GM21423 (cell line): ENCODE results near the gene HDGF.
A peak's percentile ranks its signal among the peaks of the same experiment; 100 is the strongest.
"Not testable (repeated sequence)": the region's sequence is repeated elsewhere in the genome, so short reads cannot be mapped to it uniquely, and the experiment has no call there.

ENCODE experiments used
- ATAC-seq: cut with Tn5 transposase; IDR thresholded peaks from one replicate; pipeline ENCODE4 v1.9.1; 2021; ENCODE audit warnings: mild to moderate bottlenecking, moderate library complexity; ENCODE audit not compliant: unreplicated experiment

Gene HDGF

GRCh38 chr1:156767101-156767878 lies 15.8 kb upstream of the HDGF start, which contains the start of gene PRCC:
Gene PRCC, plus strand, starts transcription at chr1:156767535. Its CDS starts 237 bp downstream, at chr1:156767772.
- peak; percentile 90 for ATAC-seq

GRCh38 chr1:156766298-156767100 lies 15.0 kb upstream of the HDGF start:
- ATAC-seq: peak; percentile 6

- no peak for ATAC-seq
These were observed 14.2 kb upstream of the HDGF start for GRCh38 chr1:156765666-156766065.

- not testable (repeated sequence) for ATAC-seq
These were observed 13.7 kb upstream of the HDGF start for GRCh38 chr1:156765136-156765535.

DNA sequence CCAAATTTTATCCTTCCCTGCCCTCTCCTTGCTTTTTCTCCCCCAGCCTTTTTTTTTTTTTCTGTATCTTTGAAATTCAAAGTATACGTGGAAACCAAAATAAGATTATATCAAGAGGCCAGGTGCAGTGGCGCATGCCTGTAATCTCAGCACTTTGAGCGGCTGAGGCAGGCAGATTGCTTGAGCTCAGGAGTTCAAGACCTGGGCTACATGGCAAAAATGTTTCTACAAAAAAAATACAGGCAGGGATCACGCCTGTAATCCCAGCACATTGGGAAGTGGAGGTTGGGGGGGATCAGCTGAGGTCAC lies 9.3 kb upstream of the HDGF start:
- no peak for ATAC-seq

DNA sequence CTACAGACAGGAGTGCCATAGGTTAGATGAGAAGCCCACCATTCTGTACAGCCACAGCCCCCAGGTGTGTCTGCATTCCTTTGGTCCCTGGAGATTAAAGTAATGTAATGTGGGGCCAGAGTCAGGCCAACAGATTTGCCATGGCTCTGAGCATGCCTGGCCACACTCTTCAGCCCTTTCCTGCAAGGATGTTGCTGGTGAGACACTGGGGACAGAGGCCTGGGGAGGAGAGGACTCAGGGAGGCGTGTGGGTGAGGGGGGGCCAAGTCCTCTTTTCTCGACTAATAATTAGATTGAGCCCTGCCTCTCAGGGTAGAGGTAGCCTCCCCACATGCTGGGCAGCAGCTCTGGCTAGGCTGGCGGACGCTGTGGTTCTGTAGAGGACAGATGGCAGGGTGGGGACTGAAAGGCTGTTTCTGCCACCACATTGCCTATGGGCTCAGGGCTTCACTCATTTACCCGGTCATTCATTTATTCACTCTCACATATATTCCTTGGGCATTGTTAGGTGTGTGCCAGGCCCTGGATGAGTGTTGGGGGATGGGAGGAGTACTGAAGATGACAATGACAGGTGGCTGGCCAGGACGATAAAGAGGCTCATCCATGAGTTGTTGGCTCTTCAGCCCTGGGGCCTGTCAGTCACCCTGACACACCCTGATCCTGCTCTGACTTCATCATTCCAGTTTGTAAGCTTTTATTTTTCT lies 8.8 kb upstream of the HDGF start:
- ATAC-seq: no peak

DNA sequence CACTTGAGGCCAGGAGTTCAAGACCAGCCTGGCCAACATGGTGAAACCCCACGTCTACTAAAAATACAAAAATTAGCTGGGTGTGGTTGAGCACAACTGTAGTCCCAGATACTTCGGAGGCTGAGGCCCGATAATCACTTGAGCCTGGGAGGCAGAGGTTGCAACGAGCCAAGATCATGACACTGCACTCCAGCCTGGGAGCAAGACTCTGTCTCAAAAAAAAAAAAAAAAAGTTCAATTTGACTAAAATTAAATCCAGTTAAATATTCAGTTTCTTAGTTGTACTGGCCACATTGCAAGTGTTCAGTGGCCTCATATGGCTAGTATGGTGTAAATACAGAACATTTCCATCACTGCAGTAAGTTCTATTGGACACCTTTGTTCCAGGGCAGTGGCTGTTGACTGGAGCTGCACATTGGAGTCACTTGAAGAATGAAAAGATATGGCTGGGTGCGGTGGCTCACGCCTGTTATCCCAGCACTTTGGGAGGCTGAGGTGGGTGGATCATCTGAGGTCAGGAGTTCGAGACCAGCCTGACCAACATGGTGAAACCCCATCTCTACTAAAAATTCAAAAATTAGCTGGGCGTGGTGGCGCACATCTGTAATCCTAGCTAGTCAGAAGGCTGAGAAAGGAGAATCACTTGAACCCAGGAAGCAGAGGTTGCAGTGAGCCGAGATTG lies 6.2 kb upstream of the HDGF start:
- not testable (repeated sequence) for ATAC-seq

DNA sequence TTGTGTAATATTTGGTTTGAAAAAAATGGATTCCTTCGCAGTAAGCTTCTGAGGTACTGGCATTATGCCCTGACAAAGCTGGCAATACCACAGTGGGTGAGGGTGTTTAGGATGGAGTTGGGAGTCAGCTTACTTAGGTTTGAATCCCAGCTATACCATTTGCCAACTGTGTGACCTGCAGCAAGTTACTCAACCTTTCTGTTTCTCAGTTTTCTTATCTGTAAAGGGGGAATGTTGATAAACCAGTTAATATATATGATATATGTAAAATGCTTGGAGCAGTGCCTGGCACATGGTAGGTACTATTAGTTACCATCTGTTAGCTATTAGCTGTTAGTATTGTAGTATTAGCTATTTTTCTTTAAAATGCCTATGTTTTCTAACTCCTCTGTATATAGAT lies 4.9 kb upstream of the HDGF start:
- ATAC-seq: no peak

- ATAC-seq: no peak
These were observed 4.1 kb upstream of the HDGF start for GRCh38 chr1:156755527-156755950.

DNA sequence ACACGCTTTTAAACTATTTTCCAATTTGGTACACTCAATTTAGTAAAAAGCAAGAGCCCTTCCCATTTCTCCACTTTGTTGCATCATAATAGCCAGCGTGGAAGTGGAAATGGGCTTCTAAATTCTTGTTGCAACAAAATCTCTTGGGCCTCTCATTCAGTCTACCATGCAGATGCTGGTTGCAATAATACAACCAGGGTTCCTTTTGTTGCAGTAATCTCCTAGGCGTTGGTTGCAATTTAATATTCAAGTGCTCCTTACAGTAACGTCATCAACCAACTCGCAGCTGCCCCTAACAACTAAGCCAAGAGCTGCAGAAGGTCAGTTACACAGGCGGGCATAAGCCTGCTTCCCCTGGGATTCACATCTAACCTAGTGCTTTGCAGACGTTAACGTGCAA lies 2.7 kb upstream of the HDGF start:
- no peak for ATAC-seq

- ATAC-seq: no peak
These were observed 1.5 kb upstream of the HDGF start for GRCh38 chr1:156752843-156753482.

DNA sequence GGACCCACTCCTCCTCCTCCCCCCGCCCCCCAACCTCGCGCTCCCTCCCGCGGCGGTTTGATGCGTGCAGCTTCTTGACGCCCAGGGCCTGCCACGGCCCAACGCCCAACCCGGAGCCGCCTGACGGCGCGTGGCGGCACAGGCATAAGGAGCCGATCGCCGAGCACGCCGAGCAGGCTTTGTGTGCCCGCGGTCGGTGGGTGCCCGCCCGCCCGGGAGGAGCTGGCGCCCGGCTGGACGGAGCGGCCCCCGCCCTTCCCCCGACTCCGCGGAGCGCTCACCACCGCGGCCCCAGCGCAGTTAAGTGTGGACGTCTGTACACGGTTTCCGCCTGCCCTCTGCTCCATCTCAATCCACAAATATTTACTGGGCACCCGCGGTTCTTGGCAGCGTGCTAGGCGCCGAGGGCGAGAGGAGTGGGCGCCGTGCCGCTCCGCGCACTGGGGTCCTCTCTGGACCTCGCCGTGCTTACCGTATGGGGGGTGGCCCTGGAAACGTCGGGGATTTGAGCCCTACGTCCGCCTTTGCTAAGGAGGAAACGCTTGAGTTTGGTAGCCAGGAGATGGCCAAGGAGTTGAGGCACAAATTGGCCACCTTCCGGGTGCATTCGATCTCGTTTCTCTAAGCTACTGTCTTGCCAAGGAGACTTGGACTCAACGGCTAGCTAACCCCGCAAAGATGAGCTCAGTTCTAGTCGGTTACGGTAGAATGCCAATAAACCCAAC lies 444 bp upstream of the HDGF start:
- peak; percentile 61 for ATAC-seq

GRCh38 chr1:156750711-156751450 lies 594 bp downstream of the HDGF start:
- ATAC-seq: peak; percentile 10

DNA sequence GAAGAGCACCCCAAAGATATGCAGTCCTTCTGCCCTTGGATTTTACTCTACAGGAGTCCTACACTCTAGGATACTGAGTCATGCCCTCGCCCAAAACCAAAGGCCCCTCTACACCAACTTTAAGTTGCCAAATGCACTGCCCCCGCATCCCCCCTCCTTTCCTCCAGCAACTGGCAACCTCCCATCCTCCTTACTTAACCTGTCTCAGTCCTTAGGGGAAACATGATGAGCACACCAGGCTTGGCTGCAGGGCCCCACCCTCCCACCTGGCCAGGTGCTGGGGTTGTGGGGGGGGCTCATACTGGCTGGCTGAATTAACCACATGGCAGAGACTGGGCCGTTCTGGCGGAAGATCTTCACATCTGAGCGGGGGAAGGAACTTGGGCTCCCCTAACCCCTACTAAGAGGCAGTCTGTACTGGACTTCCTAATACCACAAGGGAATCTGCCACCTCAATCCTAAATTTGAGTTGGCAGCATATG lies 1.2 kb downstream of the HDGF start:
- no peak for ATAC-seq

DNA sequence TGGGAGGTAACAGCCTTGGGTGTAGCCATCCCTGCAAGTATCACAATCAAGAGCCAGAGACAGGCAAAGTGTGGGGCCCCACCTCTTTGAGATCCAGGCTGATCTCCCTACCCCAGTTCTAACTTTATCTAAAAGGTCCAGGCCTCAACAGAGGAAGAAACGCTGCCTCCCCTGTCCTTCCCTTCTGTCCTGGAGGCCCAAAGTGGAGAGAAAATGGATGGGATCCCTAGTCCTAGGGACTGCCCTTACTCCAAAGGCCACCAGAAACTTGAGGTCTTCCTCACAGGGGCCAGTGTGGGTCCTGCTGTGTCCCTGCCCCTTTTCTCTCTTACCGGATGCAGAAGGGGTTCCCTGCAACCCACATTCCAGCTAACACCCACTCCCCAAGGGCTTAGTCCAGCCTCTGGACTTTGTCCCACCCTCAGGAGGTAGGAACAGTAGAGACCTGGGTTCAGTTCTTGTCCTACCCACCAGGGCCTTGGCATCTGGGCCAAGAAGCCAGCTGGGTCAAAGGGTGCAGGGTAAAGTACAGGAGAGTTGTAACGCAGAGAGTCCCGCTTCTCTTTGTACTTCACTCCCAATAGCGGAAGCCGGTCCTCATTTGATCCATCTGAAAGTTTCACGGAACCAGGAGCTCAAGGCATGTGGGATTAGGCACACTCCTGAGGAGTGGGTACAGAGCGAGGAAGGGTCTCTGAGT lies 1.9 kb downstream of the HDGF start:
- ATAC-seq: no peak

- ATAC-seq: no peak
These were observed 2.6 kb downstream of the HDGF start for GRCh38 chr1:156748670-156749418.

DNA sequence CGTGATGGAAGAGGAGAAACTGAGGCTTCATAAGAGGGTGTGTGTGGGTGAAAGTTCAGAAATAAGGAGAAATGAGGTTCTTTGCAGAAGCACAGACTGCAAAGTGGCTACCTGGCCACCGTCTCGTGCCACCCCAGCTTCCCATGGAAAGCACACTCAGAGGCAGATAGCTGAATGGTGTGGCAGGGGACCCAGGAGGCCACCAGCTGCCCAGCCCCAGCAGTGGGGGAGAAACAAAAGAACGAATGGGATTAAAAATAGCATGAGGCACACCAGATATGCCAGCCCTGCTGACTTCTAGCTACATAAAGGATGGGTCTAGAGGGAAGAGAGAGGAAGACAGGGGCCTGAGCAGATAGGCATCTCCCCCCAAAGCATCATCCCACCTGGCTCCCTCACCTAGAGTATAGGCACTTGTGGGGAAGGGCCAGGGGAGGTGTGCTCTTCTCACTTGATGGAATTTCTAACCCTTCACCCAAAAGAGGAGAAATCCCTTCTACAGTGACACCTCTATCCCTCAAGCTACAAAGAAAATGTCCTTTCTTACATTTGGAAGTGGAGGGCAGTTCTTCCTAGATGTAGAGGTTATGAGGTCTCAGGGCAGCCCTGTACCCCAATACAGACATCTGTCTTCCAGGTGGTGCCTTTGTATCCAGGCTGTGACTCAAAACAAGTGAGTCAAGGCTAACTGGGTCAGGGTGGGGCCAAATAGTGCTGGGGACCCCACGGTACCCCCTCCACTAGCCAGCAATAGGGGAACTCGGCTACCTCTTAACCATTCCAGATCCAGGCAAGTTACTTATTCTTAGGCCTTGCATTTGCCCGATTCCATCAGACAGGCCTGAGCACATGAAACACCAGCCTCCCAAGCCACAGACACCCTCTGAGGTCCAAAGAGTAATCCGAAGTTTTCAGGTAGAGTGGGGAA lies 3.5 kb downstream of the HDGF start:
- ATAC-seq: no peak
